Activated naive CD8-positive, alpha-beta T cell treated with anti-CD3 and anti-CD28 coated beads, Interleukin-2, amount 50 U/mL, for 24 hours (primary cell): Measurements from ENCODE around the gene ABHD12.

ENCODE experiments used
- ATAC-seq: fragments of 150-1000 bp; cut with Tn5 transposase; one replicate; pipeline ENCODE4 v1.10.0; 2021
- DNase-seq: peaks from one replicate; pipeline ENCODE4 v3.0.0; 2021
- H3K27ac Mint-ChIP-seq: one replicate; pipeline ENCODE4 v1.8.0; 2021; ENCODE audit warnings: mild to moderate bottlenecking, mixed read lengths
- H3K27me3 Mint-ChIP-seq: one replicate; pipeline ENCODE4 v1.8.0; 2021; ENCODE audit warnings: mixed read lengths
- H3K36me3 Mint-ChIP-seq: one replicate; pipeline ENCODE4 v1.8.0; 2021; ENCODE audit warnings: low read depth, mixed read lengths
- H3K4me1 Mint-ChIP-seq: one replicate; pipeline ENCODE4 v1.8.0; 2021; ENCODE audit warnings: mixed read lengths
- H3K4me3 Mint-ChIP-seq: one replicate; pipeline ENCODE4 v1.8.0; 2021; ENCODE audit warnings: mild to moderate bottlenecking, moderate library complexity, mixed read lengths
- H3K9me3 Mint-ChIP-seq: one replicate; pipeline ENCODE4 v1.8.0; 2021; ENCODE audit warnings: mixed read lengths

Gene ABHD12

GRCh38 chr20:25397821-25398220 is 7.2 kb upstream of the ABHD12 start:
- H3K4me3 Mint-ChIP-seq: no peak overlapping the region
- ATAC-seq: no peak
- no peaks in the 10 kb centered on the region for H3K27me3 Mint-ChIP-seq
- no peaks in the 10 kb centered on the region for H3K4me1 Mint-ChIP-seq
- no peak for DNase-seq
- no peak overlapping the region for H3K27ac Mint-ChIP-seq
- peaks cover 4% of the 10 kb centered on the region for H3K36me3 Mint-ChIP-seq
- peaks cover 6% of the 10 kb centered on the region for H3K9me3 Mint-ChIP-seq

- no peak overlapping the region for H3K4me3 Mint-ChIP-seq
- ATAC-seq (no peak), DNase-seq (no peak)
- no peaks in the 10 kb centered on the region for H3K4me1 Mint-ChIP-seq
- H3K9me3 Mint-ChIP-seq: no peaks in the 10 kb centered on the region
- H3K27me3 Mint-ChIP-seq: no peaks in the 10 kb centered on the region
- no peaks in the 10 kb centered on the region for H3K36me3 Mint-ChIP-seq
- H3K27ac Mint-ChIP-seq: no peak overlapping the region
Measured at GRCh38 chr20:25397096-25397495, 6.5 kb upstream of the ABHD12 start.

GRCh38 chr20:25394996-25395395 is 4.4 kb upstream of the ABHD12 start:
- DNase-seq: no peak
- no peaks in the 10 kb centered on the region for H3K27me3 Mint-ChIP-seq
- no peak for ATAC-seq
- no peak overlapping the region for H3K27ac Mint-ChIP-seq
- peaks cover 6% of the 10 kb centered on the region for H3K4me1 Mint-ChIP-seq
- no peak overlapping the region for H3K4me3 Mint-ChIP-seq
- H3K36me3 Mint-ChIP-seq: no peaks in the 10 kb centered on the region
- H3K9me3 Mint-ChIP-seq: no peaks in the 10 kb centered on the region

DNA sequence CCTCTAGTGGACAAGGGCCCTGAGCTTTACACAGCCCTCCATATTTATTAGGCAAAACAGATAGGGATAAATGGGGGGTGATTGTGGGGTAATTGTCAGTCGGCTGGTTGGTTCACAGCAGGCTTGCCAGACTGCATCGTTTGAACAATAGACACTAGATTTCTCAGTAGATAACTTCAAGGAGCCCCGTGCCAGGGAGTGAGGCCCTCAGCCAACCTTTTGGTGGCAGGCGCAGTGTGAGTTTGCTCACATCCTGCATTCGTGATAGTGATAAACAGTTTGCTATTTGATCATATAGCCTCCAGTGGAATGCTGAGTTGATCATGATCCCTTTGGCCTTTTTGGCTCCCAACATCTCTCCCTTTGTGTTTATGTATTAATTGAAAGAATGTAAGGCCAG is 3.6 kb upstream of the ABHD12 start:
- DNase-seq (no peak), ATAC-seq (no peak)
- Mint-ChIP-seq H3K27ac (no peak overlapping the region), H3K9me3 (no peaks in the 10 kb centered on the region), H3K4me1 (peaks cover 10% of the 10 kb centered on the region), H3K27me3 (no peaks in the 10 kb centered on the region), H3K36me3 (no peaks in the 10 kb centered on the region), H3K4me3 (no peak overlapping the region)

- peaks cover 5% of the 10 kb centered on the region for H3K36me3 Mint-ChIP-seq
- H3K4me1 Mint-ChIP-seq: peaks cover 19% of the 10 kb centered on the region
- DNase-seq: peak; percentile 38
- ATAC-seq: peak; percentile 8
- H3K27ac Mint-ChIP-seq: peak overlapping the region; percentile 1
- peak overlapping the region; percentile 80 for H3K4me3 Mint-ChIP-seq
- no peaks in the 10 kb centered on the region for H3K9me3 Mint-ChIP-seq
- no peaks in the 10 kb centered on the region for H3K27me3 Mint-ChIP-seq
Measured at GRCh38 chr20:25389858-25390537, 637 bp downstream of the ABHD12 start.

DNA sequence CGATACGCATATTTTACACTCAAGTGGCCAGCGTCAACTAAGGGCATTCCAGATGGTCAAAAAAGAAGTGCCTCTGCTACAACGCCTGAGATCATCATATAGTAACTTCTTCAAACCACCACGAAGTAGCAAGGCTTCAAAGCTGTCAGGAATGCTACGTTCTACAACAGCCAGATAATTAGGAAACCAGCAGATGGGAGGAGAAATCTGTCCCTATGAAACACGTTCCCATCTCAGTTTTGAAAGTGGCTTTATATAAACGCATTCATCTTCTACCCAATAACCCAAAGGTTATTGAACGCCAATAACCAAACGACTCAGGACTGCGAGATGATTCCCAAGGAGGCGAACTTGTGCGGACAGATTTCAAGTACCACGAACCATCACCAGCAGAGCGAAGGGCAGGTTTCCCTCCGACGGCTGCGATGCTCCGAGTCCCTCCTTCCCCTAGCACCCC is 1.2 kb downstream of the ABHD12 start:
- no peak for DNase-seq
- Mint-ChIP-seq H3K27ac (peak overlapping the region; percentile 1), H3K27me3 (no peaks in the 10 kb centered on the region), H3K36me3 (peaks cover 5% of the 10 kb centered on the region), H3K4me3 (peak overlapping the region; percentile 80), H3K4me1 (peaks cover 19% of the 10 kb centered on the region), H3K9me3 (no peaks in the 10 kb centered on the region)
- ATAC-seq: no peak

GRCh38 chr20:25382704-25383370 is 7.8 kb downstream of the ABHD12 start:
- DNase-seq: no peak
- ATAC-seq: peak; percentile 81
- H3K4me1 Mint-ChIP-seq: peaks cover 19% of the 10 kb centered on the region
- H3K27me3 Mint-ChIP-seq: no peaks in the 10 kb centered on the region
- no peak overlapping the region for H3K27ac Mint-ChIP-seq
- no peaks in the 10 kb centered on the region for H3K9me3 Mint-ChIP-seq
- H3K36me3 Mint-ChIP-seq: peaks cover 2% of the 10 kb centered on the region
- H3K4me3 Mint-ChIP-seq: no peak overlapping the region

GRCh38 chr20:25380945-25381614 is 9.6 kb downstream of the ABHD12 start:
- Mint-ChIP-seq H3K27me3 (no peaks in the 10 kb centered on the region), H3K4me1 (peaks cover 17% of the 10 kb centered on the region), H3K36me3 (peaks cover 2% of the 10 kb centered on the region), H3K9me3 (no peaks in the 10 kb centered on the region), H3K27ac (no peak overlapping the region), H3K4me3 (no peak overlapping the region)
- DNase-seq (no peak), ATAC-seq (no peak)

GRCh38 chr20:25378884-25379733 is 11.5 kb downstream of the ABHD12 start:
- ATAC-seq (no peak), DNase-seq (no peak)
- Mint-ChIP-seq H3K27me3 (no peaks in the 10 kb centered on the region), H3K36me3 (peaks cover 6% of the 10 kb centered on the region), H3K4me3 (no peak overlapping the region), H3K9me3 (no peaks in the 10 kb centered on the region), H3K27ac (no peak overlapping the region), H3K4me1 (peaks cover 17% of the 10 kb centered on the region)

GRCh38 chr20:25378189-25378883 is 12.3 kb downstream of the ABHD12 start:
- Mint-ChIP-seq H3K36me3 (peaks cover 9% of the 10 kb centered on the region), H3K27me3 (no peaks in the 10 kb centered on the region), H3K4me1 (peaks cover 16% of the 10 kb centered on the region), H3K4me3 (no peak overlapping the region), H3K9me3 (no peaks in the 10 kb centered on the region), H3K27ac (no peak overlapping the region)
- no peak for ATAC-seq
- DNase-seq: no peak

- H3K27me3 Mint-ChIP-seq: no peaks in the 10 kb centered on the region
- H3K9me3 Mint-ChIP-seq: no peaks in the 10 kb centered on the region
- peaks cover 9% of the 10 kb centered on the region for H3K36me3 Mint-ChIP-seq
- no peak overlapping the region for H3K4me3 Mint-ChIP-seq
- ATAC-seq (no peak), DNase-seq (no peak)
- H3K4me1 Mint-ChIP-seq: peaks cover 16% of the 10 kb centered on the region
- no peak overlapping the region for H3K27ac Mint-ChIP-seq
Measured at GRCh38 chr20:25376886-25377285, 13.7 kb downstream of the ABHD12 start.

GRCh38 chr20:25376236-25376635 is 14.4 kb downstream of the ABHD12 start:
- ATAC-seq (no peak), DNase-seq (no peak)
- Mint-ChIP-seq H3K27me3 (no peaks in the 10 kb centered on the region), H3K9me3 (no peaks in the 10 kb centered on the region), H3K27ac (no peak overlapping the region), H3K4me3 (no peak overlapping the region), H3K36me3 (peaks cover 11% of the 10 kb centered on the region), H3K4me1 (peaks cover 19% of the 10 kb centered on the region)

- H3K36me3 Mint-ChIP-seq: peaks cover 11% of the 10 kb centered on the region
- no peaks in the 10 kb centered on the region for H3K27me3 Mint-ChIP-seq
- ATAC-seq (no peak), DNase-seq (no peak)
- no peak overlapping the region for H3K27ac Mint-ChIP-seq
- H3K4me1 Mint-ChIP-seq: peaks cover 22% of the 10 kb centered on the region
- no peak overlapping the region for H3K4me3 Mint-ChIP-seq
- no peaks in the 10 kb centered on the region for H3K9me3 Mint-ChIP-seq
Measured at GRCh38 chr20:25374842-25375241, 15.8 kb downstream of the ABHD12 start.
